Posterior cingulate gyrus (tissue), 11 donors: ENCODE measurements around the gene TYW1B.
"Not testable (repeated sequence)": the region's sequence is repeated elsewhere in the genome, so short reads cannot be mapped to it uniquely, and the experiment has no call there.

Experiments
- DNase-seq, 10 donors: peaks; one replicate each; pipeline versions ENCODE4 v3.0.0 to v3.0.0-alpha.2; 2020 to 2021; ENCODE audit warnings: mixed read lengths in 3 of 10
- intact Hi-C: fragments of 100-400 bp; cut with DNase I; formaldehyde crosslinking; loops from one replicate; pipeline ENCODE4 v1.15.1; 2023

TYW1B gene

GRCh38 chr7:72641485-72642248, 186.3 kb downstream of the TYW1B start:
- intact Hi-C loops, DNase-seq: not testable (repeated sequence)

- intact Hi-C loops, DNase-seq: not testable (repeated sequence)
These were observed 187.3 kb downstream of the TYW1B start for GRCh38 chr7:72640740-72641139.

GRCh38 chr7:72635273-72635908, 192.6 kb downstream of the TYW1B start:
- intact Hi-C loops = not testable (repeated sequence)

GRCh38 chr7:72632765-72633292, 195.2 kb downstream of the TYW1B start:
- DNase-seq, intact Hi-C loops: not testable (repeated sequence)

More at GRCh38 chr7:72635273-72635908, 192.6 kb downstream of the TYW1B start:
- not testable (repeated sequence) for DNase-seq

GRCh38 chr7:72628375-72628774, 199.6 kb downstream of the TYW1B start:
- DNase-seq, intact Hi-C loops: not testable (repeated sequence)

- DNase-seq, intact Hi-C loops: not testable (repeated sequence)
These were observed 201.5 kb downstream of the TYW1B start for GRCh38 chr7:72626428-72627011.

GRCh38 chr7:72625721-72626423, 202.1 kb downstream of the TYW1B start:
- DNase-seq, intact Hi-C loops: not testable (repeated sequence)

GRCh38 chr7:72622532-72622931, 205.5 kb downstream of the TYW1B start:
- intact Hi-C loops = no loop called here
- DNase-seq = no peak

GRCh38 chr7:72621761-72622187, 206.2 kb downstream of the TYW1B start:
- DNase-seq, intact Hi-C loops: not testable (repeated sequence)

- DNase-seq, intact Hi-C loops: not testable (repeated sequence)
These were observed 207.1 kb downstream of the TYW1B start for GRCh38 chr7:72620923-72621322.

- intact Hi-C loops, DNase-seq: not testable (repeated sequence)
These were observed 209.4 kb downstream of the TYW1B start for GRCh38 chr7:72618435-72619180.

GRCh38 chr7:72609761-72610160, 218.2 kb downstream of the TYW1B start:
- DNase-seq, intact Hi-C loops: not testable (repeated sequence)

GRCh38 chr7:72607988-72608387, 220.0 kb downstream of the TYW1B start:
- intact Hi-C loops = not testable (repeated sequence)

GRCh38 chr7:72605863-72606431, 222.1 kb downstream of the TYW1B start:
- DNase-seq, intact Hi-C loops: not testable (repeated sequence)

More at GRCh38 chr7:72607988-72608387, 220.0 kb downstream of the TYW1B start:
- not testable (repeated sequence) for DNase-seq

- DNase-seq, intact Hi-C loops: not testable (repeated sequence)
These were observed 223.0 kb downstream of the TYW1B start for GRCh38 chr7:72604771-72605611.

GRCh38 chr7:72603476-72603875, 224.5 kb downstream of the TYW1B start:
- DNase-seq, intact Hi-C loops: not testable (repeated sequence)

GRCh38 chr7:72603073-72603472, 224.9 kb downstream of the TYW1B start:
- intact Hi-C loops = no loop called here
- no peak for DNase-seq

GRCh38 chr7:72601683-72602082, 226.3 kb downstream of the TYW1B start:
- intact Hi-C loops, DNase-seq: not testable (repeated sequence)
